ENCODE measurements around the gene PTPN14.

The PTPN14 gene

GRCh38 chr1:214454569-214455396 is 96.6 kb downstream of the PTPN14 start:
- no peak for DNase-seq (ENCODE audit: low read depth in 2 of 2)

DNA sequence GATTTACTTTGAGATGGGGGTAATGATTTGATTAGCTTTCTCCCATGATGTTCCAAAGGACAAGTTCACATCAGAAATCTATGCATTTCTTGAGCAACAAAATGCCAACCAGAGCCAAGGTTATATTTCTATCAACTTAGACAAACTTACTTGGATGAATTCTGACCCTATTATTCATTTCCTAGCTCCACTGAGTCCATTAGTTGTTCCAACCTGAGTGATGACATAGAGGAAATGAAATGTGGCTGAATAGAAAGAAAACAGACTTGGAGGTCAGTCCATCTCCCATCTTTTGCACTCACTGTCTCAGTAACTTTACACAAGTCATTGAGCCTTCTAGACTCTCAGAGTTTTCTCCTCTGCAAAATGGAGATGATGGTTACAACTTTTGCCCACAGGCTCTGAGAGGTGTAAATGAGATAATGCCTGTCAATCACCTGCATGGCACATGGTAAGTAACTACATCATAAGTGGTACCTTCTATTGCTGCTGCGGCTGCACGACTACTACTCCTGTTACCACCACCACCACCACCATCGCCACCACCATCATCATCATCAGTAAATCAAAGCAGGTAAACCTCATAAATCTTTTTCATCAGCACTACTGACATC is 98.2 kb downstream of the PTPN14 start:
- DNase-seq (ENCODE audit: low read depth in 2 of 2): no peak

DNA sequence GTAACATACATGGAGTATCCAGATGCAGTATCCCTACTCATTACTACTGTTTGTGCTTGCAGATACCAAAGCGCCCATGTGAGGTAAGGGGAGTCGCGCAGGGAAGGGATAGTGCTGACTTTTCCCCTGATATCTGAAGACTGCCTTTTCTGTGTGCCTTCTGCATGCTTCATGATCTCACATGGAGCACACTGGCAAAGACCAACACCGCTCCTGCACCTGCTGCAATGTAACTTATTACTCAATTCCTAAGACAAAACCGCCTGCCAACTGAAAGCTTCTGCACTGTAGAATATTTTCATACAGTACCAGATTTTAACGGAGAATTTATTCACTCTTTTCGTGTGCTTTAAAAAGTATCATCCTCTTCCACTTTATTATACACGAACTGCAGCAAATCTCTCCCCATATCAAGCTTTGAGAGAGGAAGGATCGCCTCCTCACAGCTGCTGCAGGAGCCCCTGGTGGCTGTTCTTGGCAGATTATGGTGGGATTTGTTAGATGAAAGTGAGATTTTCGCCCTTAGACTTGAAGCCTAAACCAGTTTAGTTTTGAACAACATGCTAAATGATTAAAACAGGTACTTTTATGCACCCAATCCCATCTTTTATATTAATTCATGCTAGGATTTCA is 99.1 kb downstream of the PTPN14 start:
- no peak for DNase-seq (ENCODE audit: low read depth in 2 of 2)

DNA sequence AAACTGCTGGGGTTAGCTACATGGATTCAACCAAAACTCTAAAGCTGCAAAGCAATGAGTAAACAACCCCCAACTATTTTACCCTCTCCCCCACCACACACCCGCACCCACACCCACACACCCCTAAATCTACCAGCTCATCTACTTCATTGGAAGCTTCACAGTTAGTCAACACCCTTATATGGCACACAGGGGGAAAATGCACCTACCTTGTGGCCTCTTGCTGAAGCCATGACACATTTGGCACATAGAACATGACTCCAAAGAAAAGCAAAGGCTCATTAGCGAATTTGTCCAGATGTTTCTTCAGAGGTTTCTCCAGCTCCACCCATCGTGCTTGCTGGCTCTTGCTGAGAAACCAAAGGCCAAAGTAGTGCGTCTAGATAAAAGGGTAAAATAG is 99.8 kb downstream of the PTPN14 start:
- no peak for DNase-seq (ENCODE audit: low read depth in 2 of 2)

DNA sequence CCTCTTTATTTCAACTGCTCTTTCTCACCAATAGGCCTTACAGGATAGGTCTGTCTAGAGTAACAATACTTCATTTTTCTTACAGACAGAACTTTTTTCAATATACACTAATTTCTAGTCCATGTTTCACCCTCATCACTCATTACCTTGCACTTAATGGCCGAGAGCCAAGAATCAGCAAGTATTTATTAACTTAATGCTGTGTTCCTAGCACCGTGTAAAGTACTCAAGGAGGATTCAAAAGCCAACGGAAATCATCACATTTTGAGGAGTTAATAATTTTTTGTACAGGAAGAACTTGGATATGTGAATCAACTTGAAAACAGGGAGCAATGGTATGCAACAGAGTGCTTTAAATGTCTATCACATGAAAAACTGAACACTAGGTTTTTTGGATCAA is 102.0 kb downstream of the PTPN14 start:
- no peak for DNase-seq (ENCODE audit: low read depth in 2 of 2)

DNA sequence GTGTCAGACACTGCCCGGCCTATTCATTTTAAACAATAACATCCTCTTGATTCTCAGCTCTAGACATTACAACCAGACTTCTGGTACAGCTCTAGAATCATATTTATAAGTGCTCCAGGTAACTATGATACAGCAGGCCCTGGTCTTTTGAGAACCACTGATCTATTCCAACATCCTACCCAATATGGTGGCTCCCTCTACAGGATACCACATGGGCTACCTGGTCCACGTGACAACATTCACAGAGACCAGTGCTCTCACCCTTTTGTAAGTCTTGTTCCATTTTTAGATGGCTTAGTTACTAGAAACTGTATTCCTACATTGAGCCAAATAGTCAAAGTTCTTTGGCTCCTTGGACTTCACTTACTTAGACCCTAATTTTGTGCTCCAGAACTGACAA is 102.9 kb downstream of the PTPN14 start:
- no peak for DNase-seq (ENCODE audit: low read depth in 2 of 2)

- no peak for DNase-seq (ENCODE audit: low read depth in 2 of 2)
These were observed 103.9 kb downstream of the PTPN14 start for GRCh38 chr1:214447557-214447871.

- DNase-seq (ENCODE audit: low read depth in 2 of 2): no peak
These were observed 104.4 kb downstream of the PTPN14 start for GRCh38 chr1:214446772-214447556.

- no peak for DNase-seq (ENCODE audit: low read depth in 2 of 2)
These were observed 105.4 kb downstream of the PTPN14 start for GRCh38 chr1:214445831-214446614.

DNA sequence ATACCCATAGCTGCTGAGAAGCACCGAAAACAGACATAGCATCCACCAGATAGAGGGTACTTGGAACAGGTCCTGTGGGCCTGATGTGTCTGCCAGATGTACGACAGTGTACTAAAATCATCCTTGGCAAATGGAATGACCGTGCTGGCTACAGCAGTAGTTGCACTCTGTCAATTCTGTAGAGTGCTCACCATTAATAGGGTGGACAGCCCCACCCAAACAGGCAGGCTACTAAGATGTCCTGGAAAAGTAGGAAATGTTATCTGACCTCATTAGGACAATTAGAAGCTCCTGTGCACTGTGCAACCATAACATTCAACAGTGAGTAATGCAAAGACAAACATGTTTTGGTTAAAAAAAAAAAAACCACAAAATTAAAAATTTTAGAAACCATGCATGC is 106.2 kb downstream of the PTPN14 start:
- DNase-seq (ENCODE audit: low read depth in 2 of 2): no peak

DNA sequence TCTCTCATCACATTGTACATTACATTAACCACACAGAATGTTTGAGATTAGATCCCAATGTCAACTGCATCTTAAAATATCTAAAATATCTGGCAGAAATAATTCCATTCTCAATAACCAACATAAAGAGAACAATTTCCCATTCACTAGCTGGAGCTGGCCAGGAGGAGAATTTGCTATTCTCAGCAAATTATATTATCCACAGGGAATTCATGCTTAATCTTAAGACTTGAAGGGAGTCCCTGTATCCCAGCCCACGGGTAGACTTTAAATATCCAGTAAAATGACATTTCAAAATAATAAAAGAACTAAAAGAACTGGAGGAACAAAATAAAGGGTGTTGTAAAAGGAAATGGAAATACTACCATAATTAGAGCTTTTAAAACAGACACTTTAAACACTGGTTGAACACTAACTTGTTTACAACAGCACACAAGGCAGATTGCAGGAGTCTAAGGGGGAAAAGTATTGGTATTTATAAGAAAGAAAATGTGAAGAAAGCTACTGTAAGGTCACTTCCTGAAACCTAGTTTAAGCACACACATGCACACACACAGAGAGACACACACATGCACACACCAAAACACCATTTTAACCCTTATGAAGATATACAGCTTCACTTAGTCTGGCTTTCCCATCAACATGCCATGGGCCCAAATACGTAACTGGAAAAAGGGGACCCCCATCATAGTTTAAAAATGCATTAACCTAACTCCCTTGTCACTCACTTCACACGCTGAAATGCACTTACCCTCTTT is 107.0 kb downstream of the PTPN14 start:
- no peak for DNase-seq (ENCODE audit: low read depth in 2 of 2)

- DNase-seq (ENCODE audit: low read depth in 2 of 2): no peak
These were observed 110.3 kb downstream of the PTPN14 start for GRCh38 chr1:214441119-214441518.

DNA sequence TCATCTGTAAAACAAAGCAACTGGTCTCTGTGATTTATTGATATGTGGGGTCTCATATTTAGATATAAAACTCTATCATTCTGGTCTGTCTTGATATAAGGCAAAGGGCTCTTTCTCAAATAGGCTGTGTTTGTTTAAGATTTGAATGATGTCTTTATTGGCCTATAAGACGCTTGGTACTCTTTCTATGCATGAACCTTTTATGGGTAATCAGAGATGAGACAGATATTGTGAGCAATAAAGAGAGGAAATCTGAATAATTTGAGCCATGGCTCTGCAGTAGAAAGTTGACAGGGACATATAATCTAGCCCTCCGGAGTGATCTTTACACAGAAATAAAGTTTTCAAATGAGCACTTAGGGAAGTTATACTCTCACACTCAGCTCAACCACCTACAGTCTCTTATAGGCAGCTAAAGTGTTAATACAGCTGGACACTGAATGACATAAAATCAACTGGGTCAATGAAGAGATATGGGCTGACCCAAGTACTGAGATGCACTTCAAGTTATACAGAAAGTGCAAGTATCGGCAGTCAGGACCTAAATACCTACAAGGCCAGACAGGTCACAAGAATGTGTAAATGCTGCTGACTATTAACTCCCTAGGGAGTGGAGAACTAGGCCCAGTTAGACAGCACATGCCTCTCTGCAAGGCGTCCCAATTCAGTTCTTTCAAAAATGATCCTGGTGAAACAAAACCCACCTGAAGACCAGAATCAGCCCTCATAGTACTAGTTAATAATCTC is 111.0 kb downstream of the PTPN14 start:
- DNase-seq (ENCODE audit: low read depth in 2 of 2): no peak

GRCh38 chr1:214439352-214440119 is 111.9 kb downstream of the PTPN14 start:
- DNase-seq (ENCODE audit: low read depth in 2 of 2): no peak

GRCh38 chr1:214438530-214438929 is 112.9 kb downstream of the PTPN14 start:
- DNase-seq (ENCODE audit: low read depth in 2 of 2): no peak

DNA sequence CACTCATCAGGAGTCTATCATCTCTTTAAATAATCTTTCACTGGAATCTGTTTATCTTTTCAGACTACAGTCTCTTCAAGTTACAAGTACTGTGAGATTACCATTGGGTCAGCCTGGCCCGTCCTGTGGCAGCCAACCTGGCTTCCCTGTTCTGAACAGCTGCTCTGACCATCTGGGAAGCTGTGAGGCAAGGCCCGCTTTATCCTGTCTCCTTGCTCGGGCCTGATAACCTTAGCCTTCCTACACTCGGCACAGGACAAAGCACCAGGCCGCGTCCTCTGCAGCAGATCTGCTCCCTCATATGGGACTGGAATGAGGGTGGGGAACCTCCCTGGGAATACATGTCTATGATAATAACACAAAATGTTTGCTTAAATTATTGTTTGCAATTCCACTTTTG is 113.3 kb downstream of the PTPN14 start:
- DNase-seq (ENCODE audit: low read depth in 2 of 2): no peak

DNA sequence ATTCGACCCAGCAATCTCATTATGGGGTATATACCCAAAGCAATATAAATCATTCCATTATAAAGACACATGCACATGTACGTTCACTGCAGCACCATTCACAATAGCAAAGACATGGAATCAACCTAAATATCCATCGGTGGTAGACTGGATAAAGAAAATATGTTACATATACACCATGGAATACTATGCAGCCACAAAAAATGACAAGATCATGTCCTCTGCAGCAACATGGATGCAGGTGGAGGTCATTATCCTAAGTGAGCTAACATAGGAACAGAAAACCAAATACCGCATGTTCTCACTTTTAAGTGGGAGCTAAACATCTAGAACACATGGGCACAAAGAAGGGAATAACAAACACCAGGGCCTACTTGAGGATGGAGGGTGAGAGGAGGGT is 115.5 kb downstream of the PTPN14 start:
- DNase-seq (ENCODE audit: low read depth in 2 of 2): no peak

DNA sequence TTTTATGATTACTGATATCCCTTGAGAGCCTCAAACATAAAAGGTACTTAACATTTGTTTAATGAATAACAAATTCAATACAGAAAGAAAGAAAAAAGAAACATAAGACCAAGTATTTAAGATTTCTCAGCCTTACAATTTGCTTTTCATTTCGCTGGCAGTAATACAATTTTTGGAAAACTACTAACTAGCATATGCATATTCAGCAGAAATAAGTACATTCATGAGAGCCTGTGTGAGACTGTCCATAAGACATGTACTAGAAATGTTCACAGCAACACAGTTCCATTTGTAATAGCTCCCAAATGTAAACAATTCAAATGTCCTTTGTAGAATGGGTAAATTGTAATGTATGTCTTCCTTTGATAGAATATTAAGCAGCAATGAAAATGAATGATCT is 119.2 kb downstream of the PTPN14 start:
- DNase-seq (ENCODE audit: low read depth in 2 of 2): no peak
